ENCODE results near the gene ADGRB3. TPM values are rescaled to one million over a fixed set of nuclear protein-coding genes. Genes with fewer than 3 reads are reported as not detected.

Gene ADGRB3
- total RNA-seq, 1 donor from 2014 or later = 8.9 TPM

DNA sequence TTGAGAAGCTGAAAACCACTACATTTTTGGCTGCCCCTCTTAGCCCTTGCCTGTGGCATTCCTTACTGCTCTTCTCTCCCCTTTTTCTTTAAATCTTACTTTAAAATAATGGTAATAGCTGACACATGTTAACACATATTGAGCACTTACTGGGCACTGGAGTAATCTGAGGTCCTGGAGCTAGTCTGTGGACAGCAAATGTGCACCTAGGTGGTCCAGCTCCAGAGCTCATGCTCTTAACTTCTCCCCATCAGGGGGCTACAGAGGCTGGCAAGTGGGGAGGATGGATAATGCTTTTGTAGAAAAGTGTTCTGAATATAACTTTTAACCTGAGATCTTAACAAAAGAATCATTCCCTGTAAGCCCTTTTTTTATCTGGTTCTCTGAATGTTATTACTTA is 74.8 kb downstream of the ADGRB3 start:
- H3K4me3 Mint-ChIP-seq (ENCODE audit: unreplicated experiment) = no peak overlapping the region
- no peak overlapping the region for H3K27ac Mint-ChIP-seq (ENCODE audit: unreplicated experiment)
- peaks cover 16% of the 10 kb centered on the region for H3K4me1 Mint-ChIP-seq (ENCODE audit: unreplicated experiment)

DNA sequence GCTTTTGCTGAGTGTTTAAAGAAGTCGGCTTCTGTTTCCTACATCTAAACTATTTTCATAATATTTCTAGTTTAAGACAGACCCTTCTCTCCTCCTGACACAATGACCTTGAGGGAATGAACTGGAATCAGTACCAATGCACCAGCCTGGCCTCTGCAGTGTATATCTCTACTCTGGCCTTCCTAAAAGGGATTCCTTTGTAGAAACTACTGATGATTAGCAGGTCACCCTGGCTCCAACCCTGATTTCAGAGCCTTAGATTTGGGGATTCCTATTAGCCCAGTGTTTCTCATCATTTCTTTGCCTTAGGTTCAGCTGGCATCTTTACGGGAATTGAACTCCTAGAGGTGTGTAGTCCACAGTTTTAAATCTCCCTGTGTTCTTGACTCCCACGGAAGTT is 75.4 kb downstream of the ADGRB3 start:
- no peak for DNase-seq (ENCODE audit: extremely low spot score, unreplicated experiment)
- H3K27ac Mint-ChIP-seq (ENCODE audit: unreplicated experiment) = no peak overlapping the region
- H3K4me1 Mint-ChIP-seq (ENCODE audit: unreplicated experiment) = peaks cover 16% of the 10 kb centered on the region
- TF ChIP-seq, protein P1, sequence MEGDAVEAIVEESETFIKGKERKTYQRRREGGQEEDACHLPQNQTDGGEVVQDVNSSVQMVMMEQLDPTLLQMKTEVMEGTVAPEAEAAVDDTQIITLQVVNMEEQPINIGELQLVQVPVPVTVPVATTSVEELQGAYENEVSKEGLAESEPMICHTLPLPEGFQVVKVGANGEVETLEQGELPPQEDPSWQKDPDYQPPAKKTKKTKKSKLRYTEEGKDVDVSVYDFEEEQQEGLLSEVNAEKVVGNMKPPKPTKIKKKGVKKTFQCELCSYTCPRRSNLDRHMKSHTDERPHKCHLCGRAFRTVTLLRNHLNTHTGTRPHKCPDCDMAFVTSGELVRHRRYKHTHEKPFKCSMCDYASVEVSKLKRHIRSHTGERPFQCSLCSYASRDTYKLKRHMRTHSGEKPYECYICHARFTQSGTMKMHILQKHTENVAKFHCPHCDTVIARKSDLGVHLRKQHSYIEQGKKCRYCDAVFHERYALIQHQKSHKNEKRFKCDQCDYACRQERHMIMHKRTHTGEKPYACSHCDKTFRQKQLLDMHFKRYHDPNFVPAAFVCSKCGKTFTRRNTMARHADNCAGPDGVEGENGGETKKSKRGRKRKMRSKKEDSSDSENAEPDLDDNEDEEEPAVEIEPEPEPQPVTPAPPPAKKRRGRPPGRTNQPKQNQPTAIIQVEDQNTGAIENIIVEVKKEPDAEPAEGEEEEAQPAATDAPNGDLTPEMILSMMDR (IDR thresholded peaks at IDR 0.05) = no peak
- H3K4me3 Mint-ChIP-seq (ENCODE audit: unreplicated experiment) = no peak overlapping the region
- H3K9me3 Mint-ChIP-seq (ENCODE audit: unreplicated experiment) = no peaks in the 10 kb centered on the region
- no peaks in the 10 kb centered on the region for H3K36me3 Mint-ChIP-seq (ENCODE audit: unreplicated experiment)
- H3K27me3 Mint-ChIP-seq (ENCODE audit: unreplicated experiment) = peaks cover 8% of the 10 kb centered on the region

More for the DNA sequence above, 74.8 kb downstream of the ADGRB3 start:
- TF ChIP-seq, protein P1 (IDR thresholded peaks at IDR 0.05) = no peak
- H3K27me3 Mint-ChIP-seq (ENCODE audit: unreplicated experiment) = peaks cover 8% of the 10 kb centered on the region
- H3K36me3 Mint-ChIP-seq (ENCODE audit: unreplicated experiment) = no peaks in the 10 kb centered on the region
- DNase-seq (ENCODE audit: extremely low spot score, unreplicated experiment) = no peak
- no peaks in the 10 kb centered on the region for H3K9me3 Mint-ChIP-seq (ENCODE audit: unreplicated experiment)

DNA sequence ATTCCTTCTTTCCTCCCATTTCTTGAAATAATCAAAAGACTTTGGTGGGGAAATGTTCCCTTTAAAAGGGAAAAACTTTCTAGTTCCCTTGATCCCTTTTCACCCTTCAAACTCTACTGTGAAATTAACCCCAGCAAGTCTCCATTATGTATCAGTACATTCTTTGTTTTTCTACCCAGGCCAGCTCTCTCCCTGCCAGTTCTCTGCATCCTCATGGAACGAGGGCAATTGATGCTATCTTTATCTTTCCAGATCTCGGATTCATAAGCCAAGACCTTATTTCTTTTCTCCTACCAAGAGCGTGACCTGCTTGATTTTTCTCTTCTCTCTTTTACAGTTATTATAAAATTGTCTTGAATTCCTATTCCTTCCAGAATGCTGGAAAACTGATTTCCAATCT is 75.8 kb downstream of the ADGRB3 start:
- TF ChIP-seq, protein P1 (IDR thresholded peaks at IDR 0.05) = no peak
- H3K4me1 Mint-ChIP-seq (ENCODE audit: unreplicated experiment) = peaks cover 16% of the 10 kb centered on the region
- no peak overlapping the region for H3K27ac Mint-ChIP-seq (ENCODE audit: unreplicated experiment)
- H3K9me3 Mint-ChIP-seq (ENCODE audit: unreplicated experiment) = no peaks in the 10 kb centered on the region
- no peak overlapping the region for H3K4me3 Mint-ChIP-seq (ENCODE audit: unreplicated experiment)
- peaks cover 8% of the 10 kb centered on the region for H3K27me3 Mint-ChIP-seq (ENCODE audit: unreplicated experiment)
- H3K36me3 Mint-ChIP-seq (ENCODE audit: unreplicated experiment) = no peaks in the 10 kb centered on the region
- no peak for DNase-seq (ENCODE audit: extremely low spot score, unreplicated experiment)

DNA sequence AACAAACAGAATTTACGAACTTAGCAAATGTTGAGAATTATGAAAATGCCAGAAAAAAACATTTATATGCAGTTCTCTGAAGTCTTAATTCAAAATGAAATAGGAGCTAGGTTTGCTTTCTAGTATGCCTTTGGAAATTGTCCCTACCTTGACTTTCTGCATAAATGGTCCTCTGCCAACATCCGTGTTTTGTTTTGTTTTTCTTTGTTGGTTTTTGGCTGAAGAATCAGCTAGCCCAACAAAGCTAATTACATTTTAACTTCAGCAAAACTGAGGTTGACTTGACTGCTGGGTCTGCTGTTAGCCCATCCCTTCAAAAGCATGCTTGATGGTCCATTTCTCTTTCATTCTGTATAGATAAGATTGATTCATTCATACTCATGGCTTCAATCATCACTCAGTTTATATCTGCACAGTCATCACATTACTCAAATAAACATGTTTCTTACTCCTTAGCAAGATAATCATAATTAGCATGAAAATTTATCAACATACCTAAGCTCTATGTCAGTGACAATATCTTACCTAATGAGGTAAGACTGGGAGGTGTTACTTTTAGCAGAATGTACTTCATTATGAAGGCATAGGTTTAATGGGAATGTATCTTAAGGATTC is 76.4 kb downstream of the ADGRB3 start:
- H3K27me3 Mint-ChIP-seq (ENCODE audit: unreplicated experiment) = peaks cover 8% of the 10 kb centered on the region
- H3K4me1 Mint-ChIP-seq (ENCODE audit: unreplicated experiment) = peaks cover 16% of the 10 kb centered on the region
- DNase-seq (ENCODE audit: extremely low spot score, unreplicated experiment) = no peak
- H3K4me3 Mint-ChIP-seq (ENCODE audit: unreplicated experiment) = no peak overlapping the region
- H3K9me3 Mint-ChIP-seq (ENCODE audit: unreplicated experiment) = no peaks in the 10 kb centered on the region
- H3K27ac Mint-ChIP-seq (ENCODE audit: unreplicated experiment) = no peak overlapping the region
- no peaks in the 10 kb centered on the region for H3K36me3 Mint-ChIP-seq (ENCODE audit: unreplicated experiment)
- TF ChIP-seq, protein P1 (IDR thresholded peaks at IDR 0.05) = no peak

DNA sequence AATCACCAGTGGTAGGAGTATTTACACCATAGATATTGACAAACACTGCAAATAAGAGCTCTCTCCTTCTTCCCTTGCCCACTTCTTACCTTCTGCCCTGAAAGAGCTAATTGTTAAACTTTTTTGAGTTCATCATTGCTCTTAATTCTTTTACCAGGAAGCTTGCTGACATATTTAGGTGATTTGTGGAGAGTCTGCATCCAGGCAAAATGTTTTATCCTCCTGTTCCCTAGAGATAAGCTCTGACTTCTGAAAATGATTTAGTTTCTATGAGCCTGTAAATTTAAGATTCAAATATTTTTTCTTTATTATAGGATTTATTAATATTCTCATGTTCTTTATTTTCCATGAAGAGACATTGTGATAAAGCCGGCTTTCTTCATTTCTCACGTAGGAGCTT is 81.5 kb downstream of the ADGRB3 start:
- H3K4me3 Mint-ChIP-seq (ENCODE audit: unreplicated experiment) = no peak overlapping the region
- peaks cover 22% of the 10 kb centered on the region for H3K4me1 Mint-ChIP-seq (ENCODE audit: unreplicated experiment)
- H3K27me3 Mint-ChIP-seq (ENCODE audit: unreplicated experiment) = peaks cover 8% of the 10 kb centered on the region
- H3K36me3 Mint-ChIP-seq (ENCODE audit: unreplicated experiment) = no peaks in the 10 kb centered on the region
- no peak overlapping the region for H3K27ac Mint-ChIP-seq (ENCODE audit: unreplicated experiment)
- H3K9me3 Mint-ChIP-seq (ENCODE audit: unreplicated experiment) = no peaks in the 10 kb centered on the region
- TF ChIP-seq, protein P1 (IDR thresholded peaks at IDR 0.05) = no peak
- no peak for DNase-seq (ENCODE audit: extremely low spot score, unreplicated experiment)

Data from osteocyte (in vitro differentiated cells).